ENCODE results near the gene ZNF440. TPM values are rescaled to one million over a fixed set of nuclear protein-coding genes. Genes with fewer than 3 reads are reported as not detected.
A peak's percentile ranks its signal among the peaks of the same experiment; 100 is the strongest.
"Not testable (repeated sequence)": the region's sequence is repeated elsewhere in the genome, so short reads cannot be mapped to it uniquely, and the experiment has no call there.

Gene ZNF440
- total RNA-seq, 1 experiment from 2014 or later: 11.4 TPM

DNA sequence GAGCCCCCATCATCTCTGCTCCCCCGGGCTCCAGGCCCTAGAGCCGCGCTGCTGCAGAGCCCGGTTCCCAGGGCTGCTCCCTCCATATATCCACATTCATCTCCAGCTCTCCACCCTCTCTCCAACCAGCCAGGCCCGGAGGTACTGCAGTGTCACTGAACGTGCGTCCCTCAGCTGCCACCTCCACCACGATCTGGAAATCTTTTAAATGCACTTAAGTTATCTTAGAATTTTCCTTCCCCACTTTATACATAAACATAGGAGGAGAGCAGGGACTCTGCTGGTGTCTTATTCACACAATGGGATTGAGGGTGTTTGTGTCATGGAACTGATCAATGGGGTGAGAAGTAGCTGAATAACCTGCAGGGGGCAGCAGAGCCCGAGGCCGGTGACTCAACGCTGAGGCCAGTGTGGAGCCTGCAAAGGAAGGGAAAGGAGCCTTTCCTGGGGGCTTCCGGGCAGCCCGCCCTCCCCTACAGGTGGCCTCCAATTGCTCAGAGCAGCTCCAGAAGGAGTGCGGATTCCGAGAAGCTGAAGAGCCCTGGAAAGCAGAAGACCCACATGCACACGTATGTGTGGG lies 65.7 kb downstream of the ZNF440 start:
- CTCF ChIA-PET: interaction anchor here (1.4 kb wide), 1 partner anchor 109 kb away, joined by 4 read pairs; no protein-coding TSS in a partner anchor
- H3K79me2 ChIP-seq (ENCODE audit: insufficient read depth, low read length); DNase-seq (ENCODE audit: low read depth, low spot score); H3K9me3 ChIP-seq (ENCODE audit: control insufficient read depth in 1 of 2, insufficient read depth in 1 of 2, low read depth in 1 of 2, low read length in 2 of 2); H3K4me3 ChIP-seq (replicated peaks in 1 of 2; ENCODE audit: low read depth in 1 of 2, low read length in 2 of 2); ATAC-seq; POLR2A ChIA-PET; H3K27me3 ChIP-seq (ENCODE audit: insufficient read depth, low read length); H3K27ac ChIP-seq (ENCODE audit: low read depth, low read length); H3K9me2 ChIP-seq (ENCODE audit: insufficient read depth); RAD21 ChIA-PET (ENCODE audit: low non-redundant PET in 1 of 2, low total read pairs in 2 of 2, uncharacterized antibody in 2 of 2, unreplicated experiment in 2 of 2); H3K4me2 ChIP-seq (ENCODE audit: low read length); H3K9ac ChIP-seq (ENCODE audit: low read length); H3K4me1 ChIP-seq (ENCODE audit: control insufficient read depth in 1 of 2, insufficient read depth in 2 of 2, low read length in 2 of 2); H3K36me3 ChIP-seq (ENCODE audit: control insufficient read depth in 1 of 2, insufficient read depth in 2 of 2, low read length in 2 of 2); H2AFZ ChIP-seq (ENCODE audit: low read depth, low read length, poor library complexity, severe bottlenecking); H4K20me1 ChIP-seq (ENCODE audit: insufficient read depth); intact Hi-C loops (cut with micrococcal nuclease); BruUV-seq (replicated peaks): not testable (repeated sequence)
- TF ChIP-seq, protein P1, sequence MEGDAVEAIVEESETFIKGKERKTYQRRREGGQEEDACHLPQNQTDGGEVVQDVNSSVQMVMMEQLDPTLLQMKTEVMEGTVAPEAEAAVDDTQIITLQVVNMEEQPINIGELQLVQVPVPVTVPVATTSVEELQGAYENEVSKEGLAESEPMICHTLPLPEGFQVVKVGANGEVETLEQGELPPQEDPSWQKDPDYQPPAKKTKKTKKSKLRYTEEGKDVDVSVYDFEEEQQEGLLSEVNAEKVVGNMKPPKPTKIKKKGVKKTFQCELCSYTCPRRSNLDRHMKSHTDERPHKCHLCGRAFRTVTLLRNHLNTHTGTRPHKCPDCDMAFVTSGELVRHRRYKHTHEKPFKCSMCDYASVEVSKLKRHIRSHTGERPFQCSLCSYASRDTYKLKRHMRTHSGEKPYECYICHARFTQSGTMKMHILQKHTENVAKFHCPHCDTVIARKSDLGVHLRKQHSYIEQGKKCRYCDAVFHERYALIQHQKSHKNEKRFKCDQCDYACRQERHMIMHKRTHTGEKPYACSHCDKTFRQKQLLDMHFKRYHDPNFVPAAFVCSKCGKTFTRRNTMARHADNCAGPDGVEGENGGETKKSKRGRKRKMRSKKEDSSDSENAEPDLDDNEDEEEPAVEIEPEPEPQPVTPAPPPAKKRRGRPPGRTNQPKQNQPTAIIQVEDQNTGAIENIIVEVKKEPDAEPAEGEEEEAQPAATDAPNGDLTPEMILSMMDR (IDR thresholded peaks at IDR 0.05 in 2 of 3, conservative IDR thresholded peaks at IDR 0.05 in 1 of 3; ENCODE audit: borderline replicate concordance in 1 of 3, insufficient read depth in 1 of 3, low read depth in 2 of 3, low read length in 2 of 3): peak in 1 of 3 experiments; percentile 7; a peak in 1 of 6 replicates

DNA sequence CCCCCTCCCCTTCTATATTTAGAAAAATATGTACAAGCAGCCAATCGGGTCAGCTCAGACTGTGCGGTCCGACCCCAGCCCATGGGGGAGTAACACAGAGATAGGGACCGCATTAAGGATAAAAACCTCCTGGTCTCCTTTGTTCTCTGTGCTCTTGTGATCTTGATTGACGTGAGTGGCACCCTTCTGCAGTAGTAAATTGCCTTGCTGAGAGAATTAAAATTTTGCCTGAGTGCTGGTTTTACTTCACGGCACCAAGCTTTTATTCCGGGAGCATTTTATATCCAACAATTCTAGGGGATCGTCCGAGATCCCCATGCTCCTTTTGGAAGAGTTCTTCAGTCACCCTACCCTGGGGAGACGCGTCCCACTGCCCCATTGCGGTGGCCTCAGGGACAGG lies 66.5 kb downstream of the ZNF440 start:
- BruUV-seq (replicated peaks): no TSS peak

More for the DNA sequence above, 66.5 kb downstream of the ZNF440 start:
- Histone ChIP-seq H4K20me1 (ENCODE audit: insufficient read depth) (no peaks in the 10 kb centered on the region), H3K9ac (ENCODE audit: low read length) (no peak overlapping the region), H3K4me1 (ENCODE audit: control insufficient read depth in 1 of 2, insufficient read depth in 2 of 2, low read length in 2 of 2) (no peaks in the 10 kb centered on the region), H3K36me3 (ENCODE audit: control insufficient read depth in 1 of 2, insufficient read depth in 2 of 2, low read length in 2 of 2) (no peaks in the 10 kb centered on the region), H3K27ac (ENCODE audit: low read depth, low read length) (no peak overlapping the region), H3K79me2 (ENCODE audit: insufficient read depth, low read length) (no peaks in the 10 kb centered on the region), H3K4me2 (ENCODE audit: low read length) (no peak overlapping the region), H3K27me3 (ENCODE audit: insufficient read depth, low read length) (no peaks in the 10 kb centered on the region), H3K4me3 (replicated peaks in 1 of 2; ENCODE audit: low read depth in 1 of 2, low read length in 2 of 2) (no peak overlapping the region), H3K9me2 (ENCODE audit: insufficient read depth) (no peaks in the 10 kb centered on the region), H3K9me3 (ENCODE audit: control insufficient read depth in 1 of 2, insufficient read depth in 1 of 2, low read depth in 1 of 2, low read length in 2 of 2) (peaks cover 0 to 3% of the 10 kb centered on the region in 2 experiments; a peak in 2 of 4 replicates), H2AFZ (ENCODE audit: low read depth, low read length, poor library complexity, severe bottlenecking) (no peak overlapping the region)
- intact Hi-C loops (cut with micrococcal nuclease): no loop called here
- ATAC-seq (no peak), DNase-seq (ENCODE audit: low read depth, low spot score) (no peak)
- no peak for TF ChIP-seq ZNF274 (IDR thresholded peaks at IDR 0.05; ENCODE audit: low read depth, low read length)
- TF ChIP-seq TCF7L2 (IDR thresholded peaks at IDR 0.05; ENCODE audit: borderline replicate concordance, extremely low read depth, insufficient read depth, insufficient read length): no peak
- TF ChIP-seq, protein P1 (IDR thresholded peaks at IDR 0.05 in 2 of 3, conservative IDR thresholded peaks at IDR 0.05 in 1 of 3; ENCODE audit: borderline replicate concordance in 1 of 3, insufficient read depth in 1 of 3, low read depth in 2 of 3, low read length in 2 of 3): no peak
- TF ChIP-seq RAD21 (IDR thresholded peaks at IDR 0.05; ENCODE audit: low read depth): no peak
- no peak for TF ChIP-seq SP1 (IDR thresholded peaks at IDR 0.05; ENCODE audit: low read depth)
- no peak for TF ChIP-seq EGR1 (IDR thresholded peaks at IDR 0.05; ENCODE audit: low read depth)
- no peak for TF ChIP-seq ATF3 (IDR thresholded peaks at IDR 0.05)
- no peak for TF ChIP-seq POLR2AphosphoS5 (IDR thresholded peaks at IDR 0.05; ENCODE audit: low read depth, low read length)
- TF ChIP-seq EZH2phosphoT487 (IDR thresholded peaks at IDR 0.05; ENCODE audit: borderline replicate concordance): no peak
- no peak for TF ChIP-seq YY1 (IDR thresholded peaks at IDR 0.05; ENCODE audit: extremely low read depth, insufficient replicate concordance, low read depth, low read length)
- TF ChIP-seq CEBPB (IDR thresholded peaks at IDR 0.05; ENCODE audit: low read depth): no peak
- TF ChIP-seq SRF (IDR thresholded peaks at IDR 0.05; ENCODE audit: low read depth): no peak
- TF ChIP-seq ELF1 (IDR thresholded peaks at IDR 0.05; ENCODE audit: borderline replicate concordance, low read depth): no peak
- TF ChIP-seq EZH2 (IDR thresholded peaks at IDR 0.05): no peak
- no peak for TF ChIP-seq CBX3 (IDR thresholded peaks at IDR 0.05; ENCODE audit: low read depth)
- ChIA-PET CTCF (interaction anchor here (1.3 kb wide), 1 partner anchor 108 kb away, joined by 4 read pairs; no protein-coding TSS in a partner anchor), RAD21 (ENCODE audit: low non-redundant PET in 1 of 2, low total read pairs in 2 of 2, uncharacterized antibody in 2 of 2, unreplicated experiment in 2 of 2) (interaction anchor here in 1 of 2 experiments (0.6 kb wide), 1 partner anchor 836 kb away, joined by 3 read pairs; no protein-coding TSS in a partner anchor), POLR2A (no interaction called here)
